A549 treated with ZK216348 at 1 μM for 4 hours (cell line): ENCODE measurements around the gene WNT8A. TPM values are rescaled to one million over a fixed set of nuclear protein-coding genes. Genes with fewer than 3 reads are reported as not detected.

ENCODE experiments used
- total RNA-seq: library from RNA; stranded (reverse); fragments of 200-300 nt; extraction: Qiagen RNA extraction; gene quantifications from 5 replicates; pipeline ENCODE4 v1.2.3, GENCODE V29; 2022; ENCODE audit warnings: low read depth

WNT8A gene
- not detected in 5 replicates for total RNA-seq

DNA sequence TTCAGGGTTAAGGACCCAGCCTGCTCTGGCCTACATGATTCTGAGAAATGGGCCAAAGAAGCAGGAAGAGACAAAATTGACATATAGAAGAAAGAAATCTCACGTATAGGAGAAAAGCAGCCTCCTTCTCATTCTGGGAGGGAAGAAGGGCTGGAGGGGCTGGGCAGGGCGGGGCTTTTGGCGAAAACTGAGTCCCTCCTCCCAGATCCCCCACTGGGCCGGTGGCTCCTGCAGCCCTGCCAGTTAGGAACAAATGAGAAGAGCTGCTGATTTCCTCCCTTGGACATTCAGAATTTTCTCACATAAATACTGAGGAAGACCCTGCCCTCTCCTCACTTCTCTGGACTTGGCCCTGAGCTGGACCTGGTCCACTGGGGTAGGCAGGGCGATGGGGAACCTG lies at the start of gene WNT8A:
WNT8A (plus strand) TSS at position 332 of the 400 bp plus-strand sequence. CDS start 95 bp downstream, outside the sequence.

GRCh38 chr5:138138949-138139780 lies 55.3 kb downstream of the WNT8A start, which contains the start of gene NME5:
Gene NME5 (minus strand): TSS chr5:138139428. CDS start chr5:138138780, 648 bp downstream.

Other genes starting within 250 kb of the WNT8A start
- gene MYOT, start 216.2 kb upstream of the WNT8A start, total RNA-seq: not detected in 5 replicates
- gene PKD2L2, start 194.6 kb upstream of the WNT8A start, total RNA-seq: not detected in 5 replicates
- gene FAM13B, start 51.0 kb upstream of the WNT8A start, total RNA-seq: 11.5 to 14.9 TPM (median 13.0 TPM) in 5 replicates
- gene NME5, start 55.4 kb downstream of the WNT8A start, total RNA-seq: not detected in 5 replicates
- 46.1 to 55.8 TPM (median 50.1 TPM) in 5 replicates for gene BRD8, start 94.6 kb downstream of the WNT8A start, total RNA-seq
- 44.6 to 48.6 TPM (median 46.7 TPM) in 5 replicates for gene KIF20A, start 95.1 kb downstream of the WNT8A start, total RNA-seq
- 21.4 to 34.1 TPM (median 27.0 TPM) in 5 replicates for gene CDC23, start 129.3 kb downstream of the WNT8A start, total RNA-seq
- 0.11 TPM in 1 of 5 replicates, not detected in the others for gene GFRA3, start 190.6 kb downstream of the WNT8A start, total RNA-seq
- gene CDC25C, start 247.8 kb downstream of the WNT8A start, total RNA-seq: 10.3 to 13.5 TPM (median 10.6 TPM) in 5 replicates